ENCODE measurements around the gene SH3PXD2B.
"Not testable (repeated sequence)": the region's sequence is repeated elsewhere in the genome, so short reads cannot be mapped to it uniquely, and the experiment has no call there.

The SH3PXD2B gene

GRCh38 chr5:172362755-172363154 is 91.6 kb downstream of the SH3PXD2B start:
- DNase-seq = no peak

- DNase-seq = no peak
Observed at GRCh38 chr5:172361566-172362238, 92.6 kb downstream of the SH3PXD2B start.

- DNase-seq = no peak
Observed at GRCh38 chr5:172358345-172358744, 96.0 kb downstream of the SH3PXD2B start.

GRCh38 chr5:172356527-172356926 is 97.8 kb downstream of the SH3PXD2B start:
- no peak for DNase-seq

- no peak for DNase-seq
Observed at GRCh38 chr5:172356047-172356446, 98.3 kb downstream of the SH3PXD2B start.

- no peak for DNase-seq
Observed at GRCh38 chr5:172353846-172354245, 100.5 kb downstream of the SH3PXD2B start.

GRCh38 chr5:172353271-172353812 is 101.0 kb downstream of the SH3PXD2B start:
- DNase-seq = no peak

- DNase-seq = not testable (repeated sequence)
Observed at GRCh38 chr5:172352526-172352925, 101.8 kb downstream of the SH3PXD2B start.

- no peak for DNase-seq
Observed at GRCh38 chr5:172351240-172351778, 103.0 kb downstream of the SH3PXD2B start.

- no peak for DNase-seq
Observed at GRCh38 chr5:172350212-172351181, 103.8 kb downstream of the SH3PXD2B start.

- DNase-seq = not testable (repeated sequence)
Observed at GRCh38 chr5:172348733-172349132, 105.6 kb downstream of the SH3PXD2B start.

- DNase-seq = no peak
Observed at GRCh38 chr5:172348084-172348483, 106.2 kb downstream of the SH3PXD2B start.

- DNase-seq = no peak
Observed at GRCh38 chr5:172347496-172348052, 106.8 kb downstream of the SH3PXD2B start.

- no peak for DNase-seq
Observed at GRCh38 chr5:172345881-172346280, 108.4 kb downstream of the SH3PXD2B start.

GRCh38 chr5:172344855-172345409 is 109.4 kb downstream of the SH3PXD2B start:
- DNase-seq = no peak

GRCh38 chr5:172343741-172344140 is 110.6 kb downstream of the SH3PXD2B start:
- no peak for DNase-seq

GRCh38 chr5:172342918-172343317 is 111.4 kb downstream of the SH3PXD2B start:
- no peak for DNase-seq

GRCh38 chr5:172339264-172340180 is 114.8 kb downstream of the SH3PXD2B start:
- no peak for DNase-seq

- no peak for DNase-seq
Observed at GRCh38 chr5:172336676-172337285, 117.5 kb downstream of the SH3PXD2B start.

GRCh38 chr5:172336264-172336663 is 118.1 kb downstream of the SH3PXD2B start:
- DNase-seq = no peak

- DNase-seq = no peak
Observed at GRCh38 chr5:172335721-172336120, 118.6 kb downstream of the SH3PXD2B start.
